ENCODE data around the gene ARHGAP45.
"Not testable (repeated sequence)": the region's sequence is repeated elsewhere in the genome, so short reads cannot be mapped to it uniquely, and the experiment has no call there.

The ARHGAP45 gene

GRCh38 chr19:1129084-1129483 lies 62.1 kb downstream of the ARHGAP45 start:
- not testable (repeated sequence) for DNase-seq (ENCODE audit: extremely low read depth in 1 of 2, low read depth in 1 of 2)

- DNase-seq (ENCODE audit: extremely low read depth in 1 of 2, low read depth in 1 of 2): no peak
Observed at GRCh38 chr19:1129535-1129934, 62.6 kb downstream of the ARHGAP45 start.

DNA sequence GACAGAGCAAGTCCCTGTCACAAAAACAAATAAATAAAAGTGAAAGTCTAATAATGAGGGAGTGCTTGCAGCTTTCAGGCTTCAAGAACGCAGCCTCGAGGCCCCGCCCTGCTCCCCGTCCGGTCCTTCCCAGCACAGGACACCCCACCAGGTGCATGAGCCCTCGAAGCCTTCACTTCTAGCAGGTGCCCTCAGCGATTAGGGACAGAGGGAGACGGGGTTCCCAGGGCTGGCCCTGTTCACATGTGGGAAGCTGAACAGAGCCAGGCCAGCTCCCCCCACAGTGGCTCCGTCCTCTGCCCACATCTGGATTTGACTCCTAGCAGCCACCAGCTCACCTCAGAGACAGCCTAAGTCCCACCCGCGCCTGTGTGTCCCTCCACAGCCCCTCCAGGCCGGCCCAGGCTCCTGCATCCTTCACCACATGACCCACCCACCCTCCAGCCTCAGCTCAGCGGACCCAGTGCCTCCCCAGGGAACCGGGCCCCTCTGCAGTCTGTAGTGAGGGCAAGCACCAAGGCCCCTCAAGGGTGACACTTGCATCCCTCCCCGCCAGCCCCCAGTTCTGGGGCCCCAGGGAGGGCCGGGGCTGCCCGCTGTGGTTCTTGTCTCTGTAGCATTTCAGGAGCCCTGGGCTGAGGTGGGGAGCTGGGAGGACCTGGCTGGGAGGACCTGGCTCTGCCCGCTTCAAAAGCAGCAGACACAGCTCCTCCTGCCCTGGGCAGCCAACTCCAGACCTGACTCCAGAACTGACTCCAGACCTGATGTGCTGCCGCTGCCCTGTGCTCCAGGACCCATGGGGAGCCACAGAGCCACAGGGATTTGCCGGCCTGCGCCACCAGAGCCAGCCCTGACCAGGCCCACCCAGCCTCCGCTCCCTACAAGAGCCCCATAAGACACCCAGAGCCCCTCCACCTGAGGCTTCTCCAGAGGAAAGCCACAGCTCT lies 64.1 kb downstream of the ARHGAP45 start:
- DNase-seq (ENCODE audit: extremely low read depth in 1 of 2, low read depth in 1 of 2): peak in 1 of 2 donors; percentile 14

DNA sequence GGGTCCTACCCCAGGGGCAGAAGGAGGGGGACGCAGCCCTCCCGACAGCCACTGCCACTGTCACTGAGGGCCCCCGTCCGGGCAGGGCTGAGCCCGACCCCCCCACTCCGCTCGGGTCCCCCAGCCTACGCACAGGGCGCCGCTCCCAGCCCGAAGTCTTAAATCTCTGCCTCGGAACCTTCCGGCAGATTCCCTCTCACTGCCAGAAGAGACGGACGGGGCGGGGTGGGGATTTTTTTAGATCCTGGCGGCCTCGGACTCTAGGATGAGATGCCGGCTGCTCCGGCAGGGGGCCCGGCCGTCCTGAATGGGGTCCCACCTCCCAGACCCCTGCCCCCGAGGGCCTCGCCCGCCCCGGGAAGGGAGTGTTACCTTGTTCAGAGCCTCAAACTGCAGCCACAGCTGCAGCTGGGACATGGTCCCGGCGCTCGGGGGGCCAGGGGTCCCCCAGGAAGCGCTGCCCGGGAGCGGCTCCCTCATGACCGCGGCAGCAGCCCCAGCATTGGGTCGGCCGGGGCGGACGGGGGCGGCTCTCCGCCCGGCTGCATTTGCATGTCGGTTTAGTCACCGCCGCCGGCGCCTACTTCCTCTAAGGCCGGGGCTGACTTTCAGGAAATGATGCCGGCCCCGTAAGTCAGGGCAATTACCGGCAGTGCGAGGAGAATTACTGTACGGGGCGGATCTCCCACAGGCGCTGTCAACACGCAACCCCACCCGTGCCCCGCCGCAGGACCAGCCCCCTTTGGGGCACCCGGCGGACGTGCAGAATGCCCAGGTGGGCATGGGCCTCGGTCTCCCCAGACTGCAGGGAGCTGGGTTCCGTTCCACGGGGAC lies 65.0 kb downstream of the ARHGAP45 start:
- peak; percentile 79 to 90 for DNase-seq (ENCODE audit: extremely low read depth in 1 of 2, low read depth in 1 of 2)

GRCh38 chr19:1132552-1133383 lies 65.8 kb downstream of the ARHGAP45 start:
- no peak for DNase-seq (ENCODE audit: extremely low read depth in 1 of 2, low read depth in 1 of 2)

DNA sequence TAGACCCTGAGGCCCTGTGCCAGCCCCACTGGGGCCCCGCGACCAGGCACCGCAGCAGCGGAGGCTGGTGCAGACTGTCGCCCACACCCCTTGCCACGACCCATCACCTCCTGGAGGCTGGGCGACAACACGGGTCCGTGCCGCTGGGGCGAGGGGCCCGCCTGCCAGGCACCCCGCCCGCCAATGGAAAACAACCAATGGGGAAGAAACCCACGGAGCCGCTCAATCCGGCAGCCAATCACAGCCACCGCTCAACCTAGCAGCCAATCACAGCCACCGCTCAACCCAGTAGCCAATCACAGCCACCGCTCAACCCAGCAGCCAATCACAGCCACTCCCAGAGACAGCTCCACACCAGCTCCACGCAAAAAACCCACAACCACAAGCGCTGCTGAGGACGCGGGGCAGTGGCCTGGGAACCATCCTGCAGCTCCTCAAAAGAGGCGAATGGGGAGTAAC lies 66.5 kb downstream of the ARHGAP45 start:
- DNase-seq (ENCODE audit: extremely low read depth in 1 of 2, low read depth in 1 of 2): peak; percentile 73 to 78

DNA sequence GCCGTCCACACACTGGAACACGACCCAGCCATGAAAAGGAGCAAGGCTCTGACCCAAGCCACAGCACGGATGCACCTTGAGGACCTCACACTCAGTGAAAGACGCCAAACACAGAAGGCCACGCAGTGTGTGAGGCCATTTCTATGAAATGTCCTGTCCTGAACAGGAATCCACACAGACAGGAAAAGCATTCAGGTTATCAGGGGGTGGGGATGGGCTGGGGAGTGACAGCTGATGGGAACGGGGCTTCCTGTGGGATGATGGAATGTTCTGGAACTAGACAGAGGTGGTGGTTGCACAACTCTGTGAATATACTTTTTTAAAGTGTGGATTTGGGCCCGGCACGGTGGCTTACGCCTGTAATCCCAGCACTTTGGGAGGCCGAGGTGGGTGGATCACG lies 67.5 kb downstream of the ARHGAP45 start:
- no peak for DNase-seq (ENCODE audit: extremely low read depth in 1 of 2, low read depth in 1 of 2)

GRCh38 chr19:1135454-1135853 lies 68.5 kb downstream of the ARHGAP45 start:
- DNase-seq (ENCODE audit: extremely low read depth in 1 of 2, low read depth in 1 of 2): no peak

DNA sequence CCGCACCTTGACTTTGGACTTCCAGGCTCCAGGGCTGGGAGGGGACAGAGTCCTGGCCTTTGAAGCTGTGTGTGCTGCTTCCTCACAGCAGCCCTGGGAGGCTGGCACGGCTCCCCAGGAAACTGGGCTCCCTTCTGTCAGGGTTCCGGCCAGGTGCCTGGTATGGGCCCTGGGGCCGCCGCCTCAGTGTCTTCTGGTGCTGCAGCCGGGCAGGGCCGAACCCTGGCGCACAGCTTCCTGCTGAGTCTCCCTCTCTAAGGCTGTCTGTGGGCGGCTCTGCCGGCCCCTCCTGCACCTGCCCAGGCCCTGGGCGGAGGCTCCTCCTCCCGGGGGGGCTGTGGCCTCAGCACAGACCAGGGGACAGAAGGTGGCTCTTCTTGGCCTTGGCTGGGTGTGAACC lies 69.2 kb downstream of the ARHGAP45 start:
- no peak for DNase-seq (ENCODE audit: extremely low read depth in 1 of 2, low read depth in 1 of 2)
